HuH-7.5 (cell line): ENCODE data around the gene ROGDI.
A peak's percentile ranks its signal among the peaks of the same experiment; 100 is the strongest.

Experiments
- DNase-seq: peaks from one replicate; pipeline ENCODE4 v3.0.0; 2011; ENCODE audit warnings: low spot score

Gene ROGDI, protein sequence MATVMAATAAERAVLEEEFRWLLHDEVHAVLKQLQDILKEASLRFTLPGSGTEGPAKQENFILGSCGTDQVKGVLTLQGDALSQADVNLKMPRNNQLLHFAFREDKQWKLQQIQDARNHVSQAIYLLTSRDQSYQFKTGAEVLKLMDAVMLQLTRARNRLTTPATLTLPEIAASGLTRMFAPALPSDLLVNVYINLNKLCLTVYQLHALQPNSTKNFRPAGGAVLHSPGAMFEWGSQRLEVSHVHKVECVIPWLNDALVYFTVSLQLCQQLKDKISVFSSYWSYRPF

DNA sequence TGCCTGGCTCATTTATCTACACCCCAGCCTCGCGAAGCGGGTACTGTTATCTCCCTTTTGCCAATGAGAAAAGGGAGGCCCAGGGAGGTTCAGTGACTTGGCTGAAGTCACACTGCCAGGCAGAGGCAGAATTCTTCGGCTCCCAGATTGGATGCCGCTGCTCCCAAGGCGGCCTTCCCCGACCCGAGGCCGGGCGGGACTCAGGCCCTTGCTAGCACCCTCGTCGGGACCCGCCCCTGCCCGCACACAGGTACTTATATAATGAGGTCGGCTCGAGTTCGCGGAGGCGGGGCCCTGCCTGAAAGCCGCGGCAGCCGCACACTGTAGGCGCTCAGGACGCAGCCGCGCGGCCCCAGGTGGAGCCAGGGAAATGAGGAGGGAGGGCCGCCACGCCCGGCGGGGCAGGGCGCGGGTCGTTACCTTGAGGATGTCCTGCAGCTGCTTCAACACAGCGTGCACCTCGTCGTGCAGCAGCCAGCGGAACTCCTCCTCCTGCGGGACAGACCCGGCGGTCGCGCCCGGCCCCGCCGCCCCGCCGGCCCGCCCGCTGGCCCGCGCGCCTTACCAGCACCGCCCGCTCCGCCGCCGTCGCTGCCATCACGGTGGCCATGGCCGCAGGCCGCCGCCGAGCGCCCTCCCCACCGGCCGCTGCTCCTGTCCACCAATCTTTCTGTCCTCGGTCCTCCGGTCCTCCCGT, at the start of gene ROGDI:
ROGDI (minus strand) TSS at position 672 of the 697 bp plus-strand sequence; CDS start at position 610, 62 bp downstream.
- DNase-seq, result peak; percentile 80

DNA sequence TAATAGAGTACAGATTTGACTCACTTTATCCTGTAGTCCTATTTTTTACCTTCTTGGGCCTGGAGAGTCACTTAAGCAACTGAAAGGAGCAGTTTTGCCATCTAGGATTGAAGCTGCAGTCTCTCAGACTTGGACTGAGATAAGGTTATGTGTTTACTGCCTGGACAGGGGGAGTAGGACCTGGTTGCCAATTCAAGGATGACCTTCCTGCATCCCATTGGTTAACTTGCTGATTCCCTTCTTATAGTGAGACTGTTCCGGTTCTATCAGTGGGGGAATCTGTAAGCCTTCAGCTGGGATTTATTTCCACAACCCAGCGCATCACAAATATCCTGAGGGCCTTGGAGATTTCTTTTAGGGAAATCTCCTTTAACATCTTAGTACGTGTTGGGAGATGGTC, 47.8 kb upstream of the ROGDI start:
- DNase-seq, result no peak

DNA sequence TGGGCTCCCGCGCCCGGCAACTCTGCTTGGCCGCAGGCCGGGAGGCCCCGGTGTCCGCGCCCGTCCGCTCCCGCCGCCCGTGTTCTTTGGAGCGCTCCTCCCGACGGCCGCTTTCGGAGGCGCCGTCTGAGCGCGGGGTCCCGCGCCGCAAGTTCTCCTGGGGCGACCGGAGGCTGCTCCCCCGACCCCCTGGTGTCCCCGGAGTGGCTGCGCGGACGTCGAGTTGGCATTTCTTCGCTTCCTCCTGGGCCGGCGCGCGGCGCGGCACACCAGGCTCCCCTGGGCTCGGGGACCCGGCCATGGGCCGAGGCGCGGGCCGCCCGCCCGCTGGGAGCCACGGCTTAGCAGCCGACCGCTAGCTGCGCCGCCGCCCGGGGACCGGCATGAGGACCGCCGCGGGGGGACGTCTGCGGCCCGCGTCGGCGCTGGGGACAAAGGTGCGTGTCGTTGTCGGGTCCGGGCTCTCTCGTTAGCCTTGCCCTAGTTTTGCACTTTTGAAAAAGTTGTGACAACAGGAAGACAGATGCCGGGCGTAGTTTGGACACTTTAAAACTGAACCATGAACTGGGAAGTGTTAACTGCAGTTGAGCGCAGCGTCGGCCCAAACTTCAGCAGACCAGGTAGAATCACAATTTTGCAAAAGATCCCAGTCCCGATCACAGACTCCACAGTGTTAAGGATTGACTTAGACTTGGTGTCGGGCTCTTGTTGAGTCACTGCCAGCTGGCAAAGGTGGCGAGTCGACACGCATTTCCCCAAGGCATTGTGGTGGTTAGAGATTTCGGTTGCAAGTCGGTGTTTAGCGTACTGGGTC, 45.5 kb upstream of the ROGDI start:
- DNase-seq, result no peak

DNA sequence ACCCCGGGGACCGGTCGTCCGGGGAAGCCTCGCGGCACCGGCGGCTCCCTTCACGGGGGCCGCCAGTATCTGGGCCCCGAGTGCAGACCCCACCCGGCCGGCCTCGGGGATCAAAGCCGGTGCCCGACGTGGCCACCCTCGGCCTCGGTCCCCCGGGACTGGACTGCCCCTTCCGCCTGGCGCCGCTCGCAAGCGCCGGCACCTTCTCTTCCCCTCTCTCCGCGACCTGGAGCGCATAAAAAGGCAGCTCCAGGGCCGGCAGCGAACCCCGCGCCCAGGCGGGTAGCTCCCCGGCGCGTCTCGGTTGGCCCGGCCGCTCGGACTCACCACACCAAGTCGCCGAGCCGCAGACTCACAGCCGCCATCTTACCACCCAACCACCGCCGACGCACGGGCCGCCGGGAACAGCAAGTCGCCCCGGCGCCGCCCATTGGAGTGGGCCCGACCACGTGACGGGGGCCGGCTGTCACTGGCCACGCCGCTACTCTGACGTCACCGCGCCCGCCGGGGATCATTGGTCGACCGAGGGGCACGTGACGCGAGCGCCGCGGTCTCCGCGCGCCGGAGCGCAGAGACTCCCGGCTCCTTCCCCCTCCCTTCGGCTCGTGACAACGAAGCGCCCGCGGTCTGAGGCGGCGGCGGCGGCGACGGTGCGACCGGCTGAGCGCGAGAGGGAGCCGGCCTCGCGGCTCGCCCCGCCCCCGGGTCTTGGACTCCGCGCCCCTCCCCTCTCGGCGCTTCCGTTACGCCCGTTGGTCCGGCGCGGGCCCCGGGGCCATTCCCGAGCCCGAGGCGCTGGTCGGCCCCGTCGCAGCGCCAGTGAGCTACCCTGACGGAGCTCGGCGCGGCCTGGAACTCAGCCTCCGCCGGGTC, 44.7 kb upstream of the ROGDI start, which contains the start of the genes GLYR1 and UBN1:
GLYR1 (minus strand) TSS at position 388 of the 873 bp plus-strand sequence; CDS start at position 365, 23 bp downstream.
UBN1 (plus strand) TSS at position 581 of the 873 bp plus-strand sequence. CDS start 5,437 bp downstream, outside the sequence.
- peak; percentile 88 for DNase-seq

DNA sequence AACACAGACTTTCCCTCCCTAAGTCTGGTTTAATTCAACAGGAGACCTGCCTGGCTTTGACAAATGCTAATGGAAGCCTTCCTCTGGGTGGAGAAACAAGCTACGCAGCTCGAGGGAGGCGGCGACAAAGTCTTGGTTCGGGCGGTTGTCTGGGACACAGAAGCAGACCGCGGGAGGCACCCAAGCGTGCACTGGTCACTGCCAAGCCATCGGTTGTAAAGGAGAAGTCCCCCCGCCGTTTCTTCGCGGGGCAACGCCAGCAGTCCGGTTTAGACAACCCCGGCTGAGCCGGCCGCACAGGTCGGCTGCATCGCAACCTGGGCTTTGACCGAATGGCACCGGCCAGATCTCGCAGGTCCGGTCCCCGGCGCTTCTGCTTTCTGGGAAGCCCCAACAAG, 44.1 kb upstream of the ROGDI start:
- DNase-seq, result no peak

DNA sequence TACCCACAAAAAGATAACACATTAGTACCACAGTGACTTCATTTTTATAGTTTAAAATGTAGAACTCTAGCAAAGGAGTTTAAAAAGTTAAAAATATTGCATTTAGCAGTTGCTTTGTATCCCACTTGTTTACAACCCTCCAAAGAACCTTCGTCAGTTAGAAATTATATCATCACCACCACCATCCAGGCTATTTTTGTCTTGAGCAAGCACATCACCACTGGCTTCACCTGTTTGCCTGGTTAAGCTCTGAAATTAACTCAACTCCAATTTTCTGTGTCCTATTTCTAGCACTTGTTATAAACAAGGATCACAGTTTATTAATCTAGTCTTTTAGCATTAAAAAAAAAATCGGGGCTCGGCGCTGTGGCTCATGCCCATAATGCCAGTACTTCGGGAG, 38.6 kb upstream of the ROGDI start:
- no peak for DNase-seq

DNA sequence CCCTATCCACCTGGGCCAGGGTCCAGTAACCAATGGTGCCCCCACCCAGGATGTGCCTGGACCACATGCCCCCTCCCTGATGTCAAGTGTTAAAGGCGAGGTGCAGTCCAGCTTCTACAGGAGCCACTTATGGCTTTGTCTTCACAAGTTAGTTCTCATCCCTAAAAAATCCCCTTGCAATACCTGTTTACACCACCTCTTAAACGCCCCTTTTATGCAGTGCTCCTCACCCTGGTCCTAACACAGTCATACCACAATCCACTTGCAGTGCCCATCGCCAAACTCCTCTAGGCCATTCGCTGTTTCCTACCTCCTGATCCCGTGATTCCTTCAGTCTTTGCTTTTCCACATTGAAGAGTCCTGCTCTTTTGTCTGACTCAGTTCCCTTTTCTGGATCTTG, 37.5 kb upstream of the ROGDI start:
- DNase-seq, result no peak

DNA sequence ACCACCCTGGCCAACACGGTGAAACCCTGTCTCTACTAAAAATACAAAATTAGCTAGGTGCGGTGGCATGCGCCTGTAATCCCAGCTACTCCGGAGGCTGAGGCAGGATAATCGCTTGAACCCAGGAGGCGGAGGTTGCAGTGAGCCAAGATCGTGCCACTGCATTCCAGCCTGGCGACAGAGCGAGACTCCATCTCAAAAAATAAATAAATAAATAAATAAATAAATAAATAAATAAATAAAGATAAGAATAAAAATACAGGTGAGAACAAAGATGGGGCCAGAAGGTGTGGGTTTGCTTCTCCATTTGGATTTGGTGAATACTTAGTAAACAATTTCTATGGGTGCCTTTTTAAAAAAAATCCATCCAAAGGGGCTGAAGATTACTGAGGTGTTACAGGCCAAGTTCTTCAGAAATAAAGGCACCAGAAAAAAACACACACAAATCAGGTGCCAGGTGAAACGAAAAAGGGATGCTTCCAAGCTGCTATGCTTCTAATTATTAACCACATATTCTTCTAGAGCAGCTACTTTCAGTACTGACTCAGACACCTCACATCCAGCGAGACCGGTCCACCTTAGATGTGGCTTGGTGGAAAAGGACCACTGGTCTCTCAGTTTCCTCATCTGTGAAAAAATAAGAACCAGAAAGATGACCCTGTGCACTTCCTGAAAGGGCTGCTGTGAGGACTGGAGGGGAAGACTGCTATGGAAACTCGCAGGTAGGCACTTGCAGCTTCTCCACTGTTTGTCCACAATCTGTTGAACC, 35.5 kb upstream of the ROGDI start:
- DNase-seq, result no peak

DNA sequence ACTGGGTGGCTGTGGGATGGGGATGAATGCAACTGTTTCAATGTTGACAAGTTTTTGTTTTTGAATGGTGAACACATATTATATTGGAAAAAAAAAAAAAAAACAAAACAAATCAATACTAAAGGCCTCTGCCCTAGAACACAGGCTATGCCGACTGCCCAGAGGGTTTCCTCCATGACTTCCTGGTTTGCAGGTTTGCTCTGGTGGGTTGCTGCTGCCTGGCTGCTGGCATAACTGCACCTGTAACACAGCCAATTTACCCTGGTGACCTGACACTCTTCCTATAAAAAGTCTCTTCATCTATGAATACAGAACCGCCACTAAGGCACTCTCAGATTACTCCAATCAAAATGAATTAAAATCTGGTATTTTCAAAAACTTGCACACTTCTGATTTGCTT, 34.3 kb upstream of the ROGDI start:
- no peak for DNase-seq

DNA sequence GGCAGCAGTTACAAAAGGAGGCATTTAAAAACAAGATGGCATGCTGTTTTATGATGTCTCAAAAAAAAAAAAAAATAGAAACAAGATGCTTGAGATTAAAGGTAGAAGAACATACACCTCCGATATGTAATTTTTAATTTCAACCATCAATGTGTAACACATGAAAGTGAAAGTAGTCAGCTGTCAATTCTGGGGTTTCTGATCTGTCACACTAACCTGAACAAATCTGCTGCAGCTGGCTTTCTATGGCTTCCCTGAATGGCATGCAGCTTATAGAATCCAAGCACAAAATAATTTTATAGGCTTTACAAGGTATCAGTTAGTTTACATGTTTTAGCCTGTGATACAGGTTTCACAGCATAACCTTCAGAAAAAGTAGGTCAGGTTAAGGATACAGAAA, 31.2 kb upstream of the ROGDI start:
- no peak for DNase-seq

DNA sequence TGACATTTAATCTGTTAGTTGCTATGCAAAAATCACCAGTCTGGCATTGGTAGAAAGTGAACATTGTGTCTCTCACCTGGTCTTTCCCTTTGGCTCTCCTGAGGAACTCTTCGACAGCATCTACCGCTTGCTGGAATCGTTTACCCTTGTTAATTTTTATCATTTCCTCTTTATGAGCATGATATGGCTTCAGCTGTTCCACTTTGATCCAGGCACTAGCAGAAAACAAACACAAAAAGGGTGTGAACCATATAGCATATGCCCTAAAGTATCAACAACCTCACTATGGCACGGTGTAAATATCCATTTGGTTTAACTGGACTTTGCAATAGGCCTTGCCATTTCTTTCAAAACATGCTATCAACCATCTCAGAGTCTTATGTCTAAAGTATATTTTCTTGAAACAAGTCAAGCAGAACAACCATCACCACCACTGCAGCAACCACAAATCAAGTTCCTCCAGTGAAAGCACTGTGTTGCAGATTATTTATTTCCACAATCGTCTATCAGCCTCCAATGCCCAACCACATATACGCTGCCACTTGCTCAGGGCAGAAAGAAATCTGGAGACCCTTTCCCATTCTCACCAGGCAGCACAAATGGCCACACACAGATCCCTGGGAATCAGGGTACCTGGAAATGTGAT, 30.4 kb upstream of the ROGDI start:
- DNase-seq, result no peak

DNA sequence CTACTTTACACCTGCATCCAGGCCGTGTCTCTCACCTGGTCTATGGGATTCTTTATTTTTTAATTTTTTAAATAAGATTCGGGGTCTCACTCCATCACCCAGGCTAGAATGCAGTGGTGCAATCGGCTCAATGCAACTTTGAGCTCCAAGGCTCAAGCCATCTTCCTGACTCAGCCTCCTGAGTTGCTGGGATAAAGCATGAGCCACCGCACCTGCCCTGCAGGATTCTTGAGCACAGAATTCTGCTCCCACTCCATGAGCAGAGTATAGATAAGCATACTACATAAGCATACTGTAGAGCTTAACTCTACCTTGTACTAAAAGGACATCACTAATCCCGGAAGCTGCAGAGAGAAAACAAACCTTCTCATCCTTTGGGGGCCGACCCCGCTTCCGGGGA, 29.2 kb upstream of the ROGDI start:
- no peak for DNase-seq

DNA sequence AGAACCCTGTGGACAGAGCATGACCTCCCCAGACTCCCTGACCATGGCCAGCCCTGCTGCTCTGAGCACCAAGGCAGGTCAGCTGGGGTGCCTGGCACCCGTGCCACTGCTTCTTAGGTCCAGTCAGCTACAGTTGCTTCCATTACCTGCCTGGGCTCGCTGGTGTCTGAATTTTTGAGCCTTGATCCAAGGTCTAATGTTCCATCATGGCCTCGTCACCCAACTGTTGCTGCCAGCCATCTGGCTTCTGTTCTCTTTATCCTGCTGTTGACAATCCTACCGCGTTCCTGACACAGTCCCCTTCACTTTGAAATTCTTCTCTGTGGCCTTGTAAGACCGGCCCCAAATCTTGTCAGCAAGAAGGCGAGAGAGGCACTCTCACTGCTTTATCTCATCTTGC, 28.0 kb upstream of the ROGDI start:
- DNase-seq, result no peak

DNA sequence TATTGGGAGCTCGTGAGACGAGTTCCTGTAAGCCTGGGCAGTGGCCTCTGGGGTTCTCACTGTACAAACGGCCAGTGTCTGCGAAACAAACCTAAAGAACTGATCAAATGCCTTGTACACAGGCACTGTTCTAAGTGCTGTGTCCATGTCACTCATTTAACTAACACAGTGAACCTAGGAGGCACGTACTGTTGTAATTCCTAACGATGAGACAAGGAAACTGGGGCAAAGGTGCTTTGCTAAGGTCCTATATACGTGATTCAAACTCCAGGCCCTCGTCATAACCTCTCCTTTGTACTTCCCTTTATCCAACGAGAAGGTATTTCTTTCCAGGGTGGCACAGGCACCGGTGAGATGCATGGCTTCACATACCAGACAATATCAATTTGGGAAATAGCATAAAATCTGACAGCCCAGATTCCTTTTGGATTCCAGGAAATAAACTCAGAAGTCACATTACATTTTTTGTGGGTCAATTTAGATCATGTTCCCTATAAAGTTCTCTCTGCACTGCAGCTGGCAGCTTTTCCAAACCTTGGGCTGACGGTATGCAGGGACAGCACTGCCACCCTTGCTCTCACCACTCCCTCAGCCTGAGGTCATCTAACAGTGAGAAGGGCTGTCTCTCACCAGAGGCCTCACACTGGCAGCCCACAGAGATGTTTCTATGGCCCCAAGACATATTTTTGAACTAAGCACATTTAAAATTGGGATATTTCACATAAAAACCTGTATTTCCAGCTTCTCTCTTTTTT, 26.3 kb upstream of the ROGDI start:
- DNase-seq, result no peak

DNA sequence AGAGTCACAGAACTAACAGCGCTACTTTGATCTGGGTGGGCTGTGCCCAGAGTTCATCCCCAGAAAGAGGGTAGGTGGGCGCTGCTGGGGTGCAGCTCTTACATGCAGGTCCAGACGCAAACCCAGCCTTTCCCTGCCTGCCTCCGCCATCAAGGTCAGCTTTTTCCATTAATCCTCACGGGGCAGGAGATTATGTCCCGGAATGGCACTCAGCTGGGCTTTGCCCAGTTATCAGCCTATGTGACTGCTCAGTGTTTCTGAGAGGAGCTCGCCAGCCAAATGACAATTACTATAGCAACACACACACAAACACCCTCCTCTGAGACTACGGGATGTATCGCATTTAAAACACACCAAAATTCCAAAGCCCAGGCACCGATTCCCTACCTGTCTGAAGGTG, 24.5 kb upstream of the ROGDI start:
- no peak for DNase-seq

DNA sequence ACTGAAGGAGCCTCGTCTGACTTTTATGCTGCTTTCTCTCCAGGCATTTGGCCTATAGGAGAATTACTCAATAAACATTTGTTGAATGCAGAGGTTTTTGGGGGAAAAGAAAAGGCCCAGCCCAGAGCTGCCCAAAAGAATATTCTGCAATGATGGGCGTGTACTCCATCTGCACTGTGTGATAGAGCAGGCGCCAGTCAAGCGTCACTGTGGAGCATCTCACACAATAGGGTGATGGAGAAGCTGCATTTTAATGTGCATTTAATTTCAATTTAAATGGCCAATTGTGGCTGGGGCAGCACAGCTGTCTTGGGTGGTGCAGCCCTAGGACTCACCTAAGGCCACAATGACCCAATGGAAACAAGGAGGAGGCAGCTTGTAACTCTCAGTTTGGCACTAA, 24.1 kb upstream of the ROGDI start:
- DNase-seq, result no peak

DNA sequence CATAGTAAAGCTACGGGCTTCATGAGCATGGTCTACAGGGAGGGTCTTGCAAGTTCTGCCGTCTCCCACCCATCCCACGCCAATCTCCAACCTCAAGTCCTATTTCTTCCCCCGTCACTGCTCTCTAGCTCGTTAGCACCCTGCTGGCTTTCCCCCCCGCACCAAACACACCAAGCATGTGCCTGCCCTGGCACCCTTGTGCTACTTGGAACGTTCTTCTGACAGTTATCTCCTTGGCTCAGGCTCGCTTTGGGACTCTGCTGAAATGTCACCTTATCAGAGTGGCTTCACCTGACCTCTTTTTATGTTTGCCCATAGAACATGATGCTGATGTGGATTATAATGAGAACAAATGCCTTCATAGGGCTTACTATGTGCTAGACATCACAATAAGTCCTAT, 22.8 kb upstream of the ROGDI start:
- DNase-seq, result no peak

DNA sequence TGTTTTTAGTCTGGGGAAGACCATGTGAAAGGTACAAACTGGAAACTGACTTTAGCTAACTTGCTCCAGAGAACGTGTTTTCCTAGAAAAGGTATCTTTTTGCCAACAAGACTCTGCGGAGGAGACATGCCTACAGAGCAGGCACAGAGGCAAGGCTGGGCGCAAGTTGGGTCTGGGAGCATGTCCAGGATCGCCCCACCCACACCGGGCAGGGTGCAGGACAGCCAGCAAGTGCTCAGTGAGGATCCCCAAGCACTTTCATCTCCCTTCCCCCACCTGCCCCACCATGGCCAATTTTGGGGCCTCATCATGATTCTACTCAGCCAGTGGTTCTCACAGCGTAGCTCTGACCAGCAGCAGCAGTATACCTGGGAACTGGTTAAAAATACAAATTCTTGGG, 18.2 kb upstream of the ROGDI start:
- DNase-seq, result no peak

DNA sequence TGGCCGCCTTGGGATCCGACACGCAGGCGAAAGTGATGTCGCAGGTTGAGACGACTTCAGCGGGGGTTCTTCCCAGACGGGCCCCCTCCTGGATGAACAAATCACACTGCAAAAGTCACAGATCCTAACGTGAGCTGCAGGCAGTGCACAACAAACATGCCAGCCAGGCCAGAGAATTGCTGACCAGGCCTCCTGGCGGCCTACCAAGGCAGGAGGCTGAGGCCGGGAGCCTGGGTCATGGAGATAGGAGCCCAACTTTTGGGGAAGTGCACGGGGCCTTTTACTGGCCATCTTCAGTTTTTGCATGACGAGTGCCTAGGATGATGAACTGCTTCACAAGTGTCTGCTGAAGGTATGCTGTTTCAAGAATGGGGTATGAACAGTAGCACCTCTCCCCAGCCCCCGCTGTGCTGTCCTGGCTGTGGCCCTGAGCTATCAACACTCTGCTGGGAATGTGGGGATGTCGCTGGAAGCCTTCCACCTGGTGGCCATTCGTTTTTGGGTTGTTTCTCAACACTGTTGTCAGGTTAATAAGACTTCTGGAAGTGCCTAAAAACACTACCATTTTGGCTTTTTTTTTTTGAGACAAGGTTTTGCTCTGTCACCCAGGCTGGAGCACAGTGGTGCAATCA, 12.2 kb upstream of the ROGDI start:
- no peak for DNase-seq
